Measurements from ENCODE around the gene MPIG6B.

DNA sequence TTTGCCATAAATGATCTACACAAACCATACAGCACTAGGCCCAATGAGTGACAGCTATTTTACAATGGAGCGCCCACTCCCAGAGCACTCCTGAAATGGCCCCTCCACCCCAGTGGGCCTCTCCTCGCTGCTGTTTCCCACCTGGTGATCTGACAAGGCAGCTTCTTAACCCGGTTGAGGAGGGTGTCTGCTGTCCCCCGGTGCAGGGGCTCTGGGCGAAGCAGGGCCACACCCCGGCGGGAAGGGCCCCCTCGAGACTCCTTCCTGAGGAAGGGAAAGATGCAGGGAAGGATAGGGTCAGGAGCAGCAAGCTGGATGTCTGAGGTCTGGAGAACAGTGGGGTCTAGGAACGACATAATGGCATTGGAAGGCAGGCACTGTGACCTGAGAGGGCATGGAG lies 30.3 kb upstream of the MPIG6B start:
- TF ChIP-seq, protein P1, sequence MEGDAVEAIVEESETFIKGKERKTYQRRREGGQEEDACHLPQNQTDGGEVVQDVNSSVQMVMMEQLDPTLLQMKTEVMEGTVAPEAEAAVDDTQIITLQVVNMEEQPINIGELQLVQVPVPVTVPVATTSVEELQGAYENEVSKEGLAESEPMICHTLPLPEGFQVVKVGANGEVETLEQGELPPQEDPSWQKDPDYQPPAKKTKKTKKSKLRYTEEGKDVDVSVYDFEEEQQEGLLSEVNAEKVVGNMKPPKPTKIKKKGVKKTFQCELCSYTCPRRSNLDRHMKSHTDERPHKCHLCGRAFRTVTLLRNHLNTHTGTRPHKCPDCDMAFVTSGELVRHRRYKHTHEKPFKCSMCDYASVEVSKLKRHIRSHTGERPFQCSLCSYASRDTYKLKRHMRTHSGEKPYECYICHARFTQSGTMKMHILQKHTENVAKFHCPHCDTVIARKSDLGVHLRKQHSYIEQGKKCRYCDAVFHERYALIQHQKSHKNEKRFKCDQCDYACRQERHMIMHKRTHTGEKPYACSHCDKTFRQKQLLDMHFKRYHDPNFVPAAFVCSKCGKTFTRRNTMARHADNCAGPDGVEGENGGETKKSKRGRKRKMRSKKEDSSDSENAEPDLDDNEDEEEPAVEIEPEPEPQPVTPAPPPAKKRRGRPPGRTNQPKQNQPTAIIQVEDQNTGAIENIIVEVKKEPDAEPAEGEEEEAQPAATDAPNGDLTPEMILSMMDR (IDR thresholded peaks at IDR 0.05) = no peak
- no peak for TF ChIP-seq ZFX (IDR thresholded peaks at IDR 0.05; ENCODE audit: borderline replicate concordance)

All from 22Rv1 (cell line).